Loucy (cell line): Measurements from ENCODE around the gene TTLL7.

Experiments
- EZH2phosphoT487 ChIP-seq: fragments of 200-600 bp; IDR thresholded peaks from 2 replicates; pipeline ENCODE4 v1.6.1; 2018; ENCODE audit warnings: antibody characterized with exemption, mild to moderate bottlenecking, moderate library complexity, borderline replicate concordance
- TF ChIP-seq, protein P1 (sequence below): fragments of 200-600 bp; sonication (generic); conservative IDR thresholded peaks from 2 replicates; pipeline ENCODE4 v1.5.1; 2014; ENCODE audit warnings: mild to moderate bottlenecking, antibody characterized with exemption, low read length

DNA sequence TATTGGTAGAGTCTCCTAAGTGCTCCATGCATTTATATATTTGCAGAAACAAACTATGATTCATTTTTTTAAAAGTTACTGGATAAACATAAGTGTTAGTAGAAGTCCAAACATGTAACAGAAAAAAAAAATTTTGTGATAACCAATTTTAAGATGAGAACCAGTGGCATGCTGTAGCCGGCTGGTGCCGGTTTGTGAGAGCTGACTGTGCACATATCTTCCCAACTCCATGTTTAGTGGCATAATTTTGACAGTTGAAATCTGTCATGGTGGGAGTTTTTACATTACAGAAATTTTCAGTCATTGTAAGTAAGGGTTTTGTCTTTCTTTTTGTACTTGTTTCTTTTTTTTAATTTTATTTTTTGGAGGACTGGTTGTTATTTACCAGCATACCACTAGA, 141.2 kb downstream of the TTLL7 start:
- TF ChIP-seq, protein P1, sequence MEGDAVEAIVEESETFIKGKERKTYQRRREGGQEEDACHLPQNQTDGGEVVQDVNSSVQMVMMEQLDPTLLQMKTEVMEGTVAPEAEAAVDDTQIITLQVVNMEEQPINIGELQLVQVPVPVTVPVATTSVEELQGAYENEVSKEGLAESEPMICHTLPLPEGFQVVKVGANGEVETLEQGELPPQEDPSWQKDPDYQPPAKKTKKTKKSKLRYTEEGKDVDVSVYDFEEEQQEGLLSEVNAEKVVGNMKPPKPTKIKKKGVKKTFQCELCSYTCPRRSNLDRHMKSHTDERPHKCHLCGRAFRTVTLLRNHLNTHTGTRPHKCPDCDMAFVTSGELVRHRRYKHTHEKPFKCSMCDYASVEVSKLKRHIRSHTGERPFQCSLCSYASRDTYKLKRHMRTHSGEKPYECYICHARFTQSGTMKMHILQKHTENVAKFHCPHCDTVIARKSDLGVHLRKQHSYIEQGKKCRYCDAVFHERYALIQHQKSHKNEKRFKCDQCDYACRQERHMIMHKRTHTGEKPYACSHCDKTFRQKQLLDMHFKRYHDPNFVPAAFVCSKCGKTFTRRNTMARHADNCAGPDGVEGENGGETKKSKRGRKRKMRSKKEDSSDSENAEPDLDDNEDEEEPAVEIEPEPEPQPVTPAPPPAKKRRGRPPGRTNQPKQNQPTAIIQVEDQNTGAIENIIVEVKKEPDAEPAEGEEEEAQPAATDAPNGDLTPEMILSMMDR, result no peak
- no peak for TF ChIP-seq EZH2phosphoT487
